Neural progenitor cell (in vitro differentiated cells): ENCODE measurements around the gene RMRP. TPM values are rescaled to one million over a fixed set of nuclear protein-coding genes. Genes with fewer than 3 reads are reported as not detected.

Source experiments
- DNase-seq: peaks from one replicate; pipeline ENCODE4 v3.0.0-alpha.2; 2016; ENCODE audit warnings: low spot score
- H2AFZ ChIP-seq: fragments of 200-600 bp; sonication (generic); replicated peaks from 2 replicates; pipeline ENCODE4 v1.6.1; 2016; ENCODE audit warnings: antibody characterized with exemption
- H3F3A ChIP-seq: fragments of 200-600 bp; sonication (generic); 2 replicates; pipeline ENCODE4 v1.6.1; 2016; ENCODE audit warnings: antibody characterized with exemption, low read depth
- H3K27ac ChIP-seq: fragments of 200-600 bp; sonication (generic); 2 replicates; pipeline ENCODE4 v1.5.1; 2016; ENCODE audit warnings: mild to moderate bottlenecking
- H3K27me3 ChIP-seq: fragments of 200-600 bp; sonication (generic); 2 replicates; pipeline ENCODE4 v1.6.1; 2016; ENCODE audit warnings: mild to moderate bottlenecking, moderate library complexity
- H3K36me3 ChIP-seq: fragments of 200-600 bp; sonication (generic); 2 replicates; pipeline ENCODE4 v1.5.1; 2016
- H3K4me1 ChIP-seq: fragments of 200-600 bp; sonication (generic); 2 replicates; pipeline ENCODE4 v1.6.1; 2016; ENCODE audit warnings: mixed run types
- H3K4me2 ChIP-seq: fragments of 200-600 bp; sonication (generic); 2 replicates; pipeline ENCODE4 v1.6.1; 2016
- H3K4me3 ChIP-seq: fragments of 200-600 bp; sonication (generic); 2 replicates; pipeline ENCODE4 v1.5.1; 2016
- H3K79me2 ChIP-seq: fragments of 200-600 bp; sonication (generic); 2 replicates; pipeline ENCODE4 v1.6.1; 2016; ENCODE audit warnings: low read depth
- H3K9ac ChIP-seq: fragments of 200-600 bp; sonication (generic); 2 replicates; pipeline ENCODE4 v1.6.1; 2016
- H3K9me3 ChIP-seq: fragments of 200-600 bp; sonication (generic); 2 replicates; pipeline ENCODE4 v1.5.1; 2016; ENCODE audit warnings: low read depth
- H4K20me1 ChIP-seq: fragments of 200-600 bp; sonication (generic); 2 replicates; pipeline ENCODE4 v1.6.1; 2016; ENCODE audit warnings: low read depth
- H3K27ac Mint-ChIP-seq: 3 replicates; pipeline ENCODE4 v1.8.0; 2021; ENCODE audit warnings: mixed read lengths
- H3K27me3 Mint-ChIP-seq: 2 replicates; pipeline ENCODE4 v1.8.0; 2022; ENCODE audit warnings: low read depth, mild to moderate bottlenecking, inconsistent platforms, moderate library complexity, mixed read lengths; ENCODE audit not compliant: insufficient read depth
- H3K36me3 Mint-ChIP-seq: 3 replicates; pipeline ENCODE4 v1.8.0; 2021; ENCODE audit warnings: mixed read lengths
- H3K4me1 Mint-ChIP-seq: 3 replicates; pipeline ENCODE4 v1.8.0; 2021; ENCODE audit warnings: mixed read lengths
- H3K4me3 Mint-ChIP-seq: 3 replicates; pipeline ENCODE4 v1.8.0; 2021; ENCODE audit warnings: mild to moderate bottlenecking, moderate library complexity, mixed read lengths
- H3K9me3 Mint-ChIP-seq: 3 replicates; pipeline ENCODE4 v1.8.0; 2020; ENCODE audit warnings: mixed read lengths
- EZH2 ChIP-seq: fragments of 200-600 bp; sonication (generic); IDR thresholded peaks from 2 replicates; pipeline ENCODE4 v1.6.1; 2017; ENCODE audit warnings: antibody characterized with exemption, mild to moderate bottlenecking, moderate library complexity
- EZH2phosphoT487 ChIP-seq: fragments of 200-600 bp; sonication (generic); IDR thresholded peaks from 2 replicates; pipeline ENCODE4 v1.6.1; 2017; ENCODE audit warnings: antibody characterized with exemption
- total RNA-seq: library from RNA; depleted of rRNA; stranded (reverse); fragments of >200 nt; gene quantifications from 2 replicates; pipeline ENCODE4 v1.2.3, GENCODE V29; 2015; ENCODE audit warnings: low replicate concordance
- TF ChIP-seq, protein P1 (sequence below): fragments of 200-600 bp; sonication (generic); IDR thresholded peaks from 2 replicates; pipeline ENCODE4 v1.5.1; 2017; ENCODE audit warnings: antibody characterized with exemption, mild to moderate bottlenecking

The RMRP gene
- total RNA-seq, 1 donor from 2014 or later = 2,709 TPM

DNA sequence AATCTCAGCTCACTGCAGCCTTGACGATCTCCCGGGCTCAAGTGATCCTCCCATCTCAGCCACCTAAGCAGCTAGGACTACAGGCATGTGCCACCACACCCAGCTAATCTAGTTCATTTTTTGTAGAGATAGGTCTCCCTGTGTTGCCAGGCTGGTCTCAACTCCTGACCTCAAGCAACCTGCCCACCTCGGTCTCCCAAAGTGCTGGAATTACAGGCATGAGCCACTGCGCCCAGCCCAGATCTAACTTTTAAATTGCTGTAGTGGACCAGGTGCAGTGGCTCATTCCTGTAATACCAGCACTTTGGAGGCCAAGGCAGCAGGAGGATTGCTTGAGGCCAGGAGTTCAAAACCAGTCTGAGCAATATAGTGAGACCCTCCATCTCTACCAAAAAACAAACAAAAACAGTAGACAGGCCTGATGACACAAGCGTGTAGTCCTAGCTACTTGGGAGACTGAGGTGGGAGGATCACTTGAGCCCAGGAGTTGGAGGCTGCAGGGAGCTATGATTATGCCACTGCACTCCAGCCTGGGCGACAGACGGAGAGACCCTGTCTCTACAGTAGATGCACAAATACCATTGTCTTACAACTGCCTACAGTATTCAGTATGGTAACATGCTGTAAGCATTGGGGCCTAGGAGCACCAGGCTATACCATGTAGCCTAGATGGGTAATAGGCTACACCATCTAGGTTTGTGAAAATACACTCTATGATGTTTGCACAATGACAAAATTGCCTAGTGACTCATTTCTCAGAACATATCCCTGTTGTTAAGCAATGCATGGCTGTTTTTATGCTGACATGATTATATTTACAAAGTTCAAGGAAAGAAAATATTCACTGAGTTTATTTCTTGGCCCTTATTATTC is 5.6 kb downstream of the RMRP start:
- no peak overlapping the region for H3K4me3 ChIP-seq
- Mint-ChIP-seq H3K4me1 (peaks cover 25% of the 10 kb centered on the region), H3K36me3 (no peaks in the 10 kb centered on the region), H3K27me3 (peaks cover 16% of the 10 kb centered on the region), H3K27ac (no peak overlapping the region), H3K9me3 (no peaks in the 10 kb centered on the region), H3K4me3 (no peak overlapping the region)
- H2AFZ ChIP-seq = no peak overlapping the region
- TF ChIP-seq, protein P1, sequence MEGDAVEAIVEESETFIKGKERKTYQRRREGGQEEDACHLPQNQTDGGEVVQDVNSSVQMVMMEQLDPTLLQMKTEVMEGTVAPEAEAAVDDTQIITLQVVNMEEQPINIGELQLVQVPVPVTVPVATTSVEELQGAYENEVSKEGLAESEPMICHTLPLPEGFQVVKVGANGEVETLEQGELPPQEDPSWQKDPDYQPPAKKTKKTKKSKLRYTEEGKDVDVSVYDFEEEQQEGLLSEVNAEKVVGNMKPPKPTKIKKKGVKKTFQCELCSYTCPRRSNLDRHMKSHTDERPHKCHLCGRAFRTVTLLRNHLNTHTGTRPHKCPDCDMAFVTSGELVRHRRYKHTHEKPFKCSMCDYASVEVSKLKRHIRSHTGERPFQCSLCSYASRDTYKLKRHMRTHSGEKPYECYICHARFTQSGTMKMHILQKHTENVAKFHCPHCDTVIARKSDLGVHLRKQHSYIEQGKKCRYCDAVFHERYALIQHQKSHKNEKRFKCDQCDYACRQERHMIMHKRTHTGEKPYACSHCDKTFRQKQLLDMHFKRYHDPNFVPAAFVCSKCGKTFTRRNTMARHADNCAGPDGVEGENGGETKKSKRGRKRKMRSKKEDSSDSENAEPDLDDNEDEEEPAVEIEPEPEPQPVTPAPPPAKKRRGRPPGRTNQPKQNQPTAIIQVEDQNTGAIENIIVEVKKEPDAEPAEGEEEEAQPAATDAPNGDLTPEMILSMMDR = no peak
- TF ChIP-seq EZH2 = no peak
- TF ChIP-seq EZH2phosphoT487 = no peak
- H3K4me1 ChIP-seq = peaks cover 12% of the 10 kb centered on the region
- H3K79me2 ChIP-seq = no peaks in the 10 kb centered on the region
- H4K20me1 ChIP-seq = no peaks in the 10 kb centered on the region
- H3F3A ChIP-seq = peaks cover 16% of the 10 kb centered on the region
- H3K27me3 ChIP-seq = peaks cover 26% of the 10 kb centered on the region
- H3K4me2 ChIP-seq = no peak overlapping the region
- no peaks in the 10 kb centered on the region for H3K36me3 ChIP-seq
- DNase-seq = no peak
- H3K27ac ChIP-seq = no peak overlapping the region
- H3K9ac ChIP-seq = no peak overlapping the region
- H3K9me3 ChIP-seq = no peaks in the 10 kb centered on the region

DNA sequence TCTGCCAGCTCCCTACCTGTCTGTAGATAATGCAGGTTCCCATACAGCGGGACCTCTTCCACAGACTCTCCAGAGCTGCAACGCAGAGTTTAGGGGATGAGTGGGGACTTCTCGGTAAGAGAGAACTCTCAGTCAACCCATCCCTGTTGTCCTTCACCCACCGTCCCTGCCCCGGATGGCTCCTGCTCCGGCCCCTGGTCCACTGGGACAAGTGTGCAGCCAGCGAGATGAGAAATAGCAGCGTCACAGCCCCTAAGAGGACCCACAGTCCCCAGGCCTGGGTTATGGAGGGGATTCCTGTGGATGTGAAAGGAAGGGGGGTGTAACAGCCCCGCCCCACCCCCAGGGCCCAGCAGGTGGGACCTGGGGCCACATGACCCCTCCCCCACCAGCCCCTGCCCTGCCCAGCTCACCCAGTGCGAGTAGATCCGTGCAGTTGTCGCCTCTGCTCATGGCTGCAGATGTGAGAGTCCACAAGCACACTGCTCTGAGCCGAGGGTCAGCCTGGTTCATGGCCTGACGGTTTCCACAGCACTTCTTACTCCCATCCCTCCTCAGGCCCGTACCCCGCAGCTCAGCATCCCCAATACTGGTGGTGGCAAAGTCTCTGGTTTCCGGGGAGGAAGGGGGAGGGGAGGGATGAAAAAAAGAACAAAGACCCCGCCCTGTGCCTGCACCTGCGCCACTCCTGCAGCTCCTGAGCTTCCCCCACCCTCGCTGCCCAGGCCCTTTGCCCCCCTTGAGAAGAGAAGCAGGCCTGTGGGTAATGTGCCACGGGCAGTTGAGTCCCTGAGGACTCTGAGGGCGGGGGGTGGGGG is 7.3 kb downstream of the RMRP start, which contains the start of gene SIT1:
TSS of gene SIT1 (minus strand) at position 591 of the 818 bp plus-strand sequence. CDS start at position 513, 78 bp downstream.
- Histone ChIP-seq H3K9ac (no peak within 1 kb of the TSS), H3K27ac (no peak within 1 kb of the TSS), H3K4me1 (peaks cover 16% of the 10 kb centered on the region), H3K4me2 (no peak within 1 kb of the TSS), H3F3A (peaks cover 16% of the 10 kb centered on the region), H3K36me3 (no peaks in the 10 kb centered on the region), H4K20me1 (no peaks in the 10 kb centered on the region), H3K79me2 (no peaks in the 10 kb centered on the region), H3K4me3 (no peak within 1 kb of the TSS), H3K27me3 (peaks cover 14% of the 10 kb centered on the region), H2AFZ (peak within 1 kb of the TSS; percentile 83), H3K9me3 (no peaks in the 10 kb centered on the region)
- Mint-ChIP-seq H3K36me3 (no peaks in the 10 kb centered on the region), H3K27me3 (peaks cover 14% of the 10 kb centered on the region), H3K9me3 (no peaks in the 10 kb centered on the region), H3K27ac (no peak within 1 kb of the TSS), H3K4me1 (peaks cover 22% of the 10 kb centered on the region), H3K4me3 (no peak within 1 kb of the TSS)
- TF ChIP-seq, protein P1 = no peak
- no peak for TF ChIP-seq EZH2
- no peak for DNase-seq

DNA sequence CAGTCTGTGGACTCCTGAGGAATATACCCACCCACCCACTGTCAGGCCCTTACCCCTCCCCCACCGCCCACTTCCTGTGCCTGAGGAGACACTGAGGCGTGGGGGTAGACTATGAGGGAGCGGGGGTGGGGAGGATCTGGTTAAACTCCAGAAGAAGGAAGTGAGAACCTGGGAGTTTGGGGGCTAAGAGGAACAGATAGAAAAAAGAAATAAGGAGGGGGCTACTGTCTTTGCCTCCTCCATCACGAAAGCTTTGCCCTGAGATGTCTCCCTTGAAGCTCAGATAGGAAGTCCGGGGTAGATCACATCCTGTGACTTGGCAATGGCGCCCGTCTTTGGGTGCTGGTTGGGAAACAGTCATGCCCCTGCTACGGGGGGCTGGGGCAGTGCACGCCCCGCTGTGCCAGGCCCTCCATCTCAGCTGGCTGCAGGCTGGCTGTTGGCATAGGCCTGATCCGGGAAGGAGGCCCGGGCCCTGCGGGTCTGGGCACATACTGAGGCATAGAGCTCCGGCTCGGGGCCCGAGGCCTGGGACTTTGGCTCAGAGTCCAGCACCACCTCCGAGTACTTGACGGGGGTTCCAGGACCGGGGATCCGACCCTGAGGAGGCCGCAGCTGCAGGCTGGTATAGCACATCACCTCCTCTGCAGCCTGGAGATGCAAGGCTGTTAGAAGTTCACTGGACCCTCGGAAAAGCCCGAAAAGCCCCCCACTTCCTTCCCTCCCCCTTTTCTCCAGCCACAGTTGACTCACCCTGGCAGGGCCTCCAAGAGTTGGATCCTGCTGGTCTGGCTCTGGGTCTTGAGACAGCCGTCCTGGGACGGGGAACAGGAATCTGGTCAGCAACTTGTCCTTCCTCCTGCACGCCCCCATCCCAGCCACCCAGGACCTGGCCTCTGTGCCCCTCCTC is 8.1 kb downstream of the RMRP start:
- H3K9me3 Mint-ChIP-seq = no peaks in the 10 kb centered on the region
- peaks cover 22% of the 10 kb centered on the region for H3K4me1 Mint-ChIP-seq
- Histone ChIP-seq H3K27ac (no peak overlapping the region), H3K4me1 (peaks cover 17% of the 10 kb centered on the region), H4K20me1 (no peaks in the 10 kb centered on the region), H3F3A (peaks cover 17% of the 10 kb centered on the region), H2AFZ (no peak overlapping the region), H3K27me3 (peaks cover 14% of the 10 kb centered on the region), H3K79me2 (no peaks in the 10 kb centered on the region), H3K9ac (no peak overlapping the region), H3K9me3 (no peaks in the 10 kb centered on the region), H3K4me2 (no peak overlapping the region), H3K4me3 (no peak overlapping the region), H3K36me3 (no peaks in the 10 kb centered on the region)
- DNase-seq = no peak
- H3K27me3 Mint-ChIP-seq = peaks cover 14% of the 10 kb centered on the region
- TF ChIP-seq, protein P1 = no peak
- no peak for TF ChIP-seq EZH2phosphoT487
- no peak for TF ChIP-seq EZH2
- no peak overlapping the region for H3K27ac Mint-ChIP-seq
- no peak overlapping the region for H3K4me3 Mint-ChIP-seq
- H3K36me3 Mint-ChIP-seq = no peaks in the 10 kb centered on the region
